ENCODE results near the gene JAM3. TPM values are rescaled to one million over a fixed set of nuclear protein-coding genes. Genes with fewer than 3 reads are reported as not detected.

JAM3 gene
- total and polyA plus RNA-seq, 2 donors (not counting 3 experiments of a cell fraction or from before 2014, with no cell fraction given), result 78.8 to 137 TPM

- CTCF ChIA-PET, result interaction anchor here (1.3 to 4.1 kb wide), 4 partner anchors 14 to 91 kb away, joined by 4 to 38 read pairs (median 6); partner anchors contain the start of gene JAM3
- intact Hi-C loops (cut with micrococcal nuclease) (loop anchor here (1.0 kb wide), 1 partner anchor 57 kb away; no protein-coding TSS in a partner anchor), dilution Hi-C loops (cut with MboI; ENCODE audit: extremely low pct_ligation_motif_present, low sequenced_read_pairs) (no loop called here)
- POLR2A ChIA-PET, result no interaction called here
- H3K9me1 ChIP-seq (replicated peaks; ENCODE audit: control insufficient read depth, extremely low read depth, insufficient read depth, low read length), result no peaks in the 10 kb centered on the region
- peak overlapping the region in 1 of 3 experiments; percentile 50 for H3K4me3 ChIP-seq (replicated peaks in 1 of 3; ENCODE audit: insufficient read depth in 1 of 3, low read depth in 1 of 3, low read length in 3 of 3)
- H3K9ac ChIP-seq (replicated peaks; ENCODE audit: extremely low read depth, insufficient read depth, low read length), result peak overlapping the region; percentile 50
- no peaks in the 10 kb centered on the region for H4K20me1 ChIP-seq (replicated peaks; ENCODE audit: control insufficient read depth, extremely low read depth, insufficient read depth, low read length)
- peak; percentile 28 for DNase-seq (ENCODE audit: low read depth, low spot score)
- H3K27ac ChIP-seq (ENCODE audit: insufficient read depth, low read depth, low read length), result peak overlapping the region; percentile 68
- peaks cover 54% of the 10 kb centered on the region for H3K4me1 ChIP-seq (ENCODE audit: control insufficient read depth, extremely low read depth, insufficient read depth, low read length)
- no peaks in the 10 kb centered on the region for H3K9me3 ChIP-seq (replicated peaks; ENCODE audit: control insufficient read depth, insufficient read depth, low read length)
- FAIRE-seq, result no peak
- TF ChIP-seq FOS (IDR thresholded peaks at IDR 0.05; ENCODE audit: borderline replicate concordance, insufficient read depth, low read length), result no peak
- TF ChIP-seq MYC (IDR thresholded peaks at IDR 0.05; ENCODE audit: low read depth, low read length), result no peak
- TF ChIP-seq POLR2A (IDR thresholded peaks at IDR 0.05; ENCODE audit: low read depth, low read length), result no peak
- no peak for TF ChIP-seq GATA2 (IDR thresholded peaks at IDR 0.05; ENCODE audit: insufficient read depth, insufficient read length, low read depth, low read length)
- TF ChIP-seq JUN (IDR thresholded peaks at IDR 0.05; ENCODE audit: borderline replicate concordance, insufficient read depth, insufficient read length, low read depth), result no peak
- no peak for TF ChIP-seq MAX (IDR thresholded peaks at IDR 0.05; ENCODE audit: insufficient read depth, insufficient read length)
- no peak for TF ChIP-seq CTCF (IDR thresholded peaks at IDR 0.05; ENCODE audit: extremely low read depth in 1 of 2, insufficient read depth in 1 of 2, low read depth in 1 of 2, low read length in 2 of 2)
- BruUV-seq (replicated peaks), result TSS peak; percentile 7
- no peak overlapping the region for H2AFZ ChIP-seq (ENCODE audit: low read depth, low read length)
- no peaks in the 10 kb centered on the region for H3K79me2 ChIP-seq (ENCODE audit: control insufficient read depth, insufficient read depth, low read length)
- no peaks in the 10 kb centered on the region for H3K36me3 ChIP-seq (ENCODE audit: control insufficient read depth in 2 of 2, extremely low read depth in 1 of 2, insufficient read depth in 2 of 2, low read length in 2 of 2)
- no peaks in the 10 kb centered on the region for H3K27me3 ChIP-seq (ENCODE audit: control insufficient read depth in 2 of 2, insufficient read depth in 2 of 2, low read length in 2 of 2)
- peak overlapping the region; percentile 70 for H3K4me2 ChIP-seq (ENCODE audit: insufficient read depth, low read length)
Measured at GRCh38 chr11:134125507-134125906, 56.6 kb downstream of the JAM3 start.
